ENCODE data around the gene AQP6.

The AQP6 gene

DNA sequence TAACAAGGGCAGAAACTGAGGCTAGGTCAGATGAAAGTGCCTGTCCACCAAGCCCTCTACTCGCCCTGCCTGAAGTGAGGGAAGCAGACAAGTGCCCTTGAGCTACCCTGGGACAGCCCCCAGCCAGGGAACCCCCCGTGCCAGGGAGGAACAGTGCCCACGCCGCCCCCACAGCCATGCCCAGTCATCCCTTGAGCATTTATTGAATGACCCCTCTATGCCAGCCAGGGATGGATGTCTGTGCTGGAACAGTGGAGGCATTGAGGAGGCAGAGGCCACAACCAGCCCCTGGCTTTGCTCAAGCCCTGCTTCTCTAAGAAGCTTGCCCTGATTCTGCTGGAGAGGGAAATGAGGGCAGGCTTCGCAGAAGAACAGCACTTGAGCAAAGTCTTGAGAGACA lies 3.7 kb upstream of the AQP6 start:
- in situ Hi-C loops (cut with MboI; ENCODE audit: low sequenced_read_pairs), result no loop called here

DNA sequence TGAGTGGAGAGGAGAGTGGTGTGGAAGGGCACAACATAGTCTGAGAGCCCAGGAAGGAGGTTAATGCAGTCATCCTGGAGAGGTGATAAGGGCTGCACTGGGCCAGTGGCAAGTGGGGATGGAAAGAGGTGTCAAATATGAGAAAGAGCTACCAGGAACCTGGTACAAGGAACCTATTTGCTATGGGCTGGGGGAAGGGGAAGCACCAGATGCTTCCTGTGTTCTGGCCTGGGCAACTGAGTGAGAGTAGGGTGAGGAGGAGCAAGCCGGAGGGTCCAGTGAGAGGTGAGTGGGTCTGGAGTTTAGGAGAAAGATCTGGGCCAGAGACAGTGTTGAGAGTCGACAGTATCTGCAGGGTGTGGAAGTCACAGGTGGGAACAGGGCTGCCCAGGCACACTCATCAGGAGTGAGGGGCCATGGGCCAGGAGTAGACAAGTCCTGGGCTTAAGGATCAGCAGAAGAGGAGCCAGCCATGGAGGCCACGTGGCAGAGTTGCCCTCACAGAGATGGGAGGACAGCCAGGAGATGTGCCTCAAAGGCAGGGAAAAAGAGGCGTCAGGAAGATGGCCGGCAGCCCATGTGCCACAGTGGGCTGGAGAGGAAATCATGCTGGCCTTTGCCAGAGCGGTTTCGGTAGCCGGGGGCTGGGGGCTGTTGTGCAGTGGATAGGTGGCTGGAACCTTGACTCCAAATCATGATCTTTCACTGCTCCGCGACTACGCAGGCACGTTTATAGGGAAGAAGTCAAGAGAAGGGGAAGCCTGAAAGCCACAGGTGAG lies 2.9 kb upstream of the AQP6 start:
- in situ Hi-C loops (cut with MboI; ENCODE audit: low sequenced_read_pairs), result loop anchor here (5.0 to 10.0 kb wide), 2 partner anchors 87 to 205 kb away; partner anchors contain the start of gene ASIC1

DNA sequence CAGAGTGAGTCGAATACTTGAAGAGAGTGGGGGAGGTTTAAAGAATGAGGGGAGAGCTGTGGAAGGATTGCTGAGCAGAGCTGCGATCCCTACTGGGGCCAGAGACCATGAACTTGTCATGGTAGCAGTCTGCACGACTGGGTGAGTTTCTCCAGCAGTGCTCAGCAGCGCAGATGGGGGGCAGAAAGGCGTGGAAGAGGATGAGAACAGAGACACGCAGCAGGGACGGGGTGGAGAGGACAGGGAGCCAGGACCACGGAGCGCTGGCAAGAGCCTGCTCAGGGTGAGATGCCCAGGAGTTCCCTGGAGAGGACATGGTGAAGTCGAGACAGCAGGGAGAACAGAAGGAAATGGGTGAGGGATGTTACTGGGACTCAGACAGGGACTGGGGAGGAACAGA lies 2.1 kb upstream of the AQP6 start:
- in situ Hi-C loops (cut with MboI; ENCODE audit: low sequenced_read_pairs), result loop anchor here (5.0 to 10.0 kb wide), 2 partner anchors 87 to 204 kb away; partner anchors contain the start of gene ASIC1

DNA sequence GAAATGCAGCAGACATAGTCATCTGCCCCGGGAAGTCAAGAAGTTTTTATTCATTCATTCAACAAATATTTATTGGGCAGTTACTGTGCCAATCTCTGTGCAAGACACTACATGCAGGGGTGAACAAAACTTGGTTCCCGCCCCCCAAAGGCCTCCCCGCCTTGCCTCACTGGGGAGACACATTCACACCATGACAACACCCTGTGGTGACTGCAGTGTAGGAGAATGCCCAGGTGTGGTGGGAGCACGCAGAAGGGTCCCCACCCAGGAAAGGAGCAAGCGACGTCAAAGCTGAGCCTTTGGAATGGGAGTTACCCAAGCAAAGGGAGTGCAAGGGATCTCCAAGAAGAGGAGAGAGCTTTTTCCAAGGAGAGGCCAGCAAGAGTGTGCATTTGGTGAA lies 1.6 kb upstream of the AQP6 start:
- in situ Hi-C loops (cut with MboI; ENCODE audit: low sequenced_read_pairs), result loop anchor here (5.0 to 10.0 kb wide), 2 partner anchors 86 to 204 kb away; partner anchors contain the start of gene ASIC1

DNA sequence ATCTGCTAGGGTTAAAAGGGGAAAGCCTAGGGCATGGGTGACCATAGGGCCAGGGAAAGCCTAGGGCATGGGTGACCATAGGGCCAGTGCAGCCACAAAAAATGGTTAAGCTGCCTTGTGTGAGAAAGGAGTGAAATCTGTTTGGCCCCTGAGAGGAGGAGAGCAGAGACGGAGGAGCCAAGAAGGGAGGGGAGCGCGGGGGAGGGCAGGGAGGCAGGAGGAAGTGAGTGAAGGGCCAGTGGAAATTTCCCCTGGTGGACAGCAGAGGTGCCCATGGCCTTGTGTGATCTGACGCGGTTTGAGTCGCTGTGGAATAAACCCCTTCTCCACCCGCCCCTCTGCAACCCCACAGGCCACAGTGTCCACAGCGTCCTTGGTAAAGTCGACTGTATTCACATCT lies 618 bp upstream of the AQP6 start:
- in situ Hi-C loops (cut with MboI; ENCODE audit: low sequenced_read_pairs), result loop anchor here (5.0 to 10.0 kb wide), 2 partner anchors 85 to 203 kb away; partner anchors contain the start of gene ASIC1

DNA sequence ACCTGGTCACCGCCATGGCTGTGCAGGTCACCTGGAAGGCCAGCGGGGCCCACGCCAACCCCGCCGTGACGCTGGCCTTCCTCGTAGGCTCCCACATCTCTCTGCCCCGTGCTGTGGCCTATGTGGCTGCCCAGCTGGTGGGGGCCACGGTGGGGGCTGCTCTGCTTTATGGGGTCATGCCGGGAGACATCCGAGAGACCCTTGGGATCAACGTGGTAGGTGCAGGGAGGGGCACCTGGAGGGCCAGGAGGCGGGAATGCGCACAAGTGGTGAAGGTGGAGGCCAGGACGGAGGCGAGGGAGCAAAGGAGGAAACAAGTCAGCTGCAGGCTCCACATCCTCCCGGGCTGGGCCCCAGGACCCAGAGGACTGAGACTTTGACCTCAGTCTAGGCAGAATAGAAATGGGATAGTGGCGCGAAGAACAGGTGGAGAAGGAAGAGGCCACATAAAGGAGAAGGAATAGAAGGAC lies 649 bp downstream of the AQP6 start:
- in situ Hi-C loops (cut with MboI; ENCODE audit: low sequenced_read_pairs), result loop anchor here (5.0 to 10.0 kb wide), 2 partner anchors 84 to 201 kb away; partner anchors contain the start of gene ASIC1

DNA sequence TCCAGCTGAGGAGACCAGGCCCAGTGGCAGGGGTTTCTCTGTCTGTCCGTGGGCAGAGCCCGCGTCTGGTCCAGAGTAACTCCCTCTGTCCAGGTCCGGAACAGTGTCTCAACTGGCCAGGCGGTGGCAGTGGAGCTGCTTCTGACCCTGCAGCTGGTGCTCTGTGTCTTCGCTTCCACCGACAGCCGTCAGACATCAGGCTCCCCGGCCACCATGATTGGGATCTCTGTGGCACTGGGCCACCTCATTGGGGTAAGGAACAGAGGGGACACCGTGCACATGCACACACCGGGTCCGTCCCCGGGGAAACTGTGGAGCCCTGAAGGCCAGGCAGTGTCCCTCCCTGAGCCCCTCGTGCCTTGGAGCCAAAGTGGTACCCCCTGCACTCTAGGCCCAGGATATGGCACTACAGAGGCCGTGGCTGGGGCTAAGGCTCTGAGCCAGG lies 1.5 kb downstream of the AQP6 start:
- in situ Hi-C loops (cut with MboI; ENCODE audit: low sequenced_read_pairs), result loop anchor here (5.0 to 10.0 kb wide), 2 partner anchors 83 to 201 kb away; partner anchors contain the start of gene ASIC1

DNA sequence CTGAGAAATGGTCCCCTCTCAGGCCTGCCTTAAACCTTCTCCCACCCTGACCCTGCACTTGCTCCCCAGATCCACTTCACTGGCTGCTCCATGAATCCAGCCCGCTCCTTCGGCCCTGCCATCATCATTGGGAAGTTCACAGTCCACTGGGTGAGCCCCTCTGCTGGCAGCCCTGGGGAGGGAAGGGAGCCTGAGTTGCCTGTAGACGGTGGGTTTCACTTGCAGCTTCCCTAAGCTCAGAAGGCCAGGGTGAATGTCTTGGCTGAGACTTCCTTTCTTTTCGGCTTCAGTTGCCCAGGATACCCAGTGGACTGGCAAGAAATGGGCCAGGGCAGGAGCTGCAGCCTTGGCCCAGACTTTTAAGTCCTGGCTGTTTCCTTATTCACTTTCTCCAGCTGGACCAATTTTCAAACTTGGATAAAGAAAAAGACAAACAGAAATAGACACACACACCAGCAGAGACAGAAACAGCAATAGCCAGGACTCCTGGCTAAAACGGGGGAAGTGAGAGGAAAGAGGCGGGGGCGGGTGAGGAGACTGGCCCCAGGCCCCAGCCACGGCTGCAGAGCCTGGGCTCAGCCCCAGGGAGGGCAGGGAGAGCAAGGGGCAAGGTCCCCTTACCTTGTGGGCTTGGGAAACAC lies 2.0 kb downstream of the AQP6 start:
- in situ Hi-C loops (cut with MboI; ENCODE audit: low sequenced_read_pairs), result loop anchor here (5.0 to 10.0 kb wide), 2 partner anchors 83 to 200 kb away; partner anchors contain the start of gene ASIC1

DNA sequence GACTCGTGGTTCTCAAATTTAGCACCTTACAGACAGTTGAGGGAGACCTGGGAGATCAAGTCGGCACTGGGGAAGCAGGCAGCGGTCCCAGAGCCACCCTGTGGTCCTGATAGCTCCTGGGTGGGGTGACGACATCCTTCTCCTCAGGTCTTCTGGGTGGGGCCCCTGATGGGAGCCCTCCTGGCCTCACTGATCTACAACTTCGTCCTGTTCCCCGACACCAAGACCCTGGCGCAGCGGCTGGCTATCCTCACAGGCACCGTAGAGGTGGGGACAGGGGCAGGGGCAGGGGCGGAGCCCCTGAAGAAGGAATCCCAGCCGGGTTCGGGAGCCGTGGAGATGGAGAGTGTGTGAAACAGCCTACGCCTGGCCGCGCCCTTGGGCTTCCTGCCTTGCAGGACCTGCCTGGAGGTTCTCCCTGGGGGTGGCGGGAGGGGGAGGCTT lies 2.6 kb downstream of the AQP6 start:
- in situ Hi-C loops (cut with MboI; ENCODE audit: low sequenced_read_pairs), result loop anchor here (10.0 kb wide), 1 partner anchor 199 kb away; no protein-coding TSS in a partner anchor

DNA sequence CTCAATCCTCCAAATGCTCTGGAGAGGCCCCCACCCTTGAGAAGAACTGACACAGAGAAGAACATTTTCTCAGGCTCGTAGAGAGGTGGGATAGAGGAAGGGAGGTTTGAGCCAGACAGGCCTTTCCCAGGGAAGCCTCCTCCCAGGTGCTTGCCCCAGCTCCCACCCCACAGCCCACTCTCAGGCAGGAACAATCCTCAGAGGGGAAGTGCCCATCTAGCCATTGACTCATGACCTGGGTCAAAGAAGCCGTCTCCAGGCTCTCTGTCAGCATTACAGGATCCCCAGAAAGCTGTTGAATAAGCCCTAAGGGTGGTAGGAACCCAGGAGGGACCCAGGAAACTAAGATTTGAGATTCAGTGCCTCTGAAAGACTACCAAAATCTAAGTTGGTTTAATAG lies 3.8 kb downstream of the AQP6 start:
- in situ Hi-C loops (cut with MboI; ENCODE audit: low sequenced_read_pairs), result loop anchor here (10.0 kb wide), 1 partner anchor 198 kb away; no protein-coding TSS in a partner anchor

DNA sequence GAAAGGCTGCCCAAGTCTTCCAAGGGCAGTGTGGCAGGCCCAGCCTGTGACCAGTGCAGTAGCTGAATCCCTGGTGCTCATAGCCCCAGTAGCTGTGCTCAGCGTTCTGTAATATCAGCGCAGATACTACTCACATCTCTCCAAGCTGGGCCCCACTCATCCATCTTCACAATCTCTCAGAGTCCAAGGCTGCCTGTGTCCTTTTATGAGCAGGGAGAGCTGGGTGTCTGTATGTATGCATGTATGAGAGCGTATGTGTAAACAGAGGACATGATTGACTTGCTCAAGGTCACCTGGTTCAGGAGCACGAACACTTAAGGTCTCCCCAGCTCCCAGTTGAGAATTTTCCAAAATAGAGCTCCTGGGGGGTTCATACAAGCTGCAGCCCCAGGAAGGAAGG lies 5.4 kb downstream of the AQP6 start:
- in situ Hi-C loops (cut with MboI; ENCODE audit: low sequenced_read_pairs), result loop anchor here (10.0 kb wide), 1 partner anchor 197 kb away; no protein-coding TSS in a partner anchor

DNA sequence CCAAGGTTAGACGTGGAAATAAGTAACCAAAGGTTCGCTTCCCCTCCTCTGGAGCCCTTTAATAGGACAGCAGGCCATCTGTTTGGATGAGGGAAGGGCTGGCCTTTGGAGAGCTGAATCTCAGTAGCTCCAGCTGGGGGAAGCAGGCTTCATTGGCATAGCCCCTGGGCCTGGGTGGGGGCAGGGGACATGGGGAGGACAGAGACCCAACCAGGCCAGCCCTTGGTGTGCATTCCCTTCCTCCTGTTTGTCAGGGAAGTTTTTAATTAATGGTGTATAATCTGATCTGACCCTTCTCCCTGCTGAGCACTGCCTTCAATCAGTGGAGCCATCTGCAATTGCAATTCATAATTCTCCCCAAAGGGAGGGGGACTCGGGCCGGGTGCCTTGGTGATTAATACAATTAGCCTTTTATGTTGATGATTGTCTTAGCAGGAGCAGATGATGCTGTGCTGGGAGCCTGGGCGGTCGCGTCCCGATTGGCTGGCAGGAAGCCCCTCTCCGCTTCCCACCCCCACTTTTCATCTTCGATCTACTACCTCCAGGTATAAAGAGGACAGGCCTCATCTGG lies 6.4 kb downstream of the AQP6 start:
- in situ Hi-C loops (cut with MboI; ENCODE audit: low sequenced_read_pairs), result loop anchor here (10.0 kb wide), 1 partner anchor 196 kb away; no protein-coding TSS in a partner anchor

DNA sequence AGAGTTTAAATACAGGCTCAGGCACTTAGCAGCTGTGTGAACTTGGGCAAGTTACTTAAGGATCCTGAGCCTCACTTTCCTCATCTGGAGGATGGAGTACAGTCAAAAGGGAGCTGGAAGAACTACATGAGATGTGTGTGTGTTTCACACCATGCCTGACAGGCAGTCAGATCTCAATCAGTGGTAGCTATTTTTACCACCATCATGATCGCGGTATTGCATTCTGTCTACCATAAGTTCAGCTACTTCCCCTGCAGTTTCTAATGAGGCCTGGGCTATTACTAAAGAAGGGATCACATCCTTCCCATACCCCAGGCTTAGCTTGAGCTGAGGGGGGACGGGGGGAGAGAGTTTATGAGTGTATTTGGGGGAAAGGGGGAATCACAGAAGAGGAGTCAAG lies 7.0 kb downstream of the AQP6 start:
- in situ Hi-C loops (cut with MboI; ENCODE audit: low sequenced_read_pairs), result loop anchor here (10.0 kb wide), 1 partner anchor 195 kb away; no protein-coding TSS in a partner anchor

DNA sequence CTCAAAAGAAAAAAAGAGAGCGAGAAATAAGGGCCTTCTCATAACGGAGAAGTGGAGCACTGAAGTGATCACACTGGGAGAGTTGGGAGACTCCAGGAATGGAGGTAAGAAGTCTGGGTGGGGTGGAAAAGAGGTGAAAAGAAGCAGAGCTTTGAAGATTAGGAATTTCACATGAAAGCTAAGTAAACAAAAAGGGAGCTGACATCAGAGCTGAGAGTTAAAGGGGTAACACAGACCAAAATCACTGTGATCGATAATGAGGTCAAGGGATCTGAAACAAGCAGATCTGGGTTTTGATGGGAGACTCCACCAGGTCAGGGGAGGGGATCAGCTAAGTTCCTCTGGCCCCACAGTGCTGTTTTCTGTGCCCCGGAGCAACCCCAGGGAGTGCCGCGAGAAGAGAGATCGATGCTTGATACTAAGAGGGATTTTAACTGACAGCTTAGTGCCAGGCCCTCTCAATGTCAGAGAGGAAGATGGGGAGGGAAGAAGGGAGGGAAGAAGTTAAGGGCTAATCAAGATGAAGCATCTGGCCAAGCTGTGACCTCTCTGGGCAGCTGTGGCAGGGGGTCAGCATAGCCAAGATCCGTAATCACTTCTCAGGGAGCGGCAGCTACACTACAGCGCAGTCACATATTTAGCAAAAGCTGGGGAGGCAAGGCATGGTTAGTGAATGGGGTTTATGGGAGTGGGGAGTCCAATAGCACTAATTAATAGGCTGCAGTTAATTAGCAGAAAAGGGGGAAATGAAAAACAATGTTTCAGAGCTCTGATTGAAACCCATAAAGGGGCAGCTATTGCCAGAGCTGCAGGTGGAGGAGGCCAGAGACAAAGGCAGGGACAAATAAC lies 8.0 kb downstream of the AQP6 start:
- in situ Hi-C loops (cut with MboI; ENCODE audit: low sequenced_read_pairs), result no loop called here

DNA sequence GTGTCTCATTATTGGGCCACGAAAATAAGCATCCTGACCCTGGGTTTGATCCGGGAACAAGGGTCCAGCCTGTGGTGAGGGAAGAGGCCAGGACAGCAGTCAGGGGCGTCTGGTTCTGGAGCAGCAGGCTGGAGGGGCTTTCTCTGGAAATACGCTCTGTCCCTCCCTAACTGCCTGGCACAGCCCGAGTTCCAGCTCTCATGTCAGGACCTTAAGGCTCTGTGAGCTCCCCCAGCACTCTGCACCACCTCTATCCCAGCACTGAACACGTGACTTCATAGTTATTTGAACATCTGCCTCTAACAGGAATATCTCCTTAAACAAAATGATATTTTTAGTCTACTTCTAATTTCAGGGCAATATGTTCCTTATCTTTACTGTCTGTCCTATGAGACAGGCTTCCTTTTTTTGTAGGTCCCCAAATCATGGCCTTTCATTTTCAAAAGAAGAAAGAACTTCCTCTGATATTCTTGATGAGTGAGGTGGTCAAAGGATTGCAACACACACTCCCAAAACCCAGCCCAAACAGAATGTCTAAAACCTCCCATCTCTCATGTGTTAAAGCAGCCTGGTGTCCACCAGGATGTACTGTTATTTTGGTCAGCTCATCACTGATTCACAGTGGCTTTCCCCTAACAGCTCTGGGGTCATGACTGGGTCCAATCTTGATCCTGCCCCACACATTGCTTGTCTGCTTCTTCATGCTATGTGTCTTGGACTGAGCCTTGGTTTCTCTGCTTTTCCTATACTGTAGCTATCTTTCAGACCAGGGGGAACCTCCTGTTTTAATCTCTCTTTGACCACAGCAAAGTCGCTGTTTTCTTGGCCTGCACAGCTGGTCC lies 9.7 kb downstream of the AQP6 start:
- in situ Hi-C loops (cut with MboI; ENCODE audit: low sequenced_read_pairs), result no loop called here

DNA sequence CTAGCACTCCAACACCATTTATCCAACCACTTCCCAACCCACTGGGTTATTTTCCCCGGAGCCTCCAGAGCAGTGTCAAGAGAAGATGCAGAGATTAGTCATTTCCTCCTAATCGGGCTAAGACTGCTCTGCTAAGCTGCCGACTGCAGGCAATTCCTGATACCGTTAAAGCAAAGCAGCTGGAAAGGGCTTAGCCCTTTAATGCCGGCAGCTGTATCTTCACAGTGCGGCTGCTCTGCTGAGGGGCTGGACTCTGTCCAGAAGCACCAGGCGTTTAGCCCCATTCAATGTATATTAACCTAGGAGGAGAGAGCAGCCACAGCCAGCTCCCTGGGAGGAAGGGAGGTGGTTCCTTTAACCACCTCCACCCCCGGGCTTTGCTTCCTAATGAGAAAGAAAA lies 11.1 kb downstream of the AQP6 start:
- in situ Hi-C loops (cut with MboI; ENCODE audit: low sequenced_read_pairs), result no loop called here

DNA sequence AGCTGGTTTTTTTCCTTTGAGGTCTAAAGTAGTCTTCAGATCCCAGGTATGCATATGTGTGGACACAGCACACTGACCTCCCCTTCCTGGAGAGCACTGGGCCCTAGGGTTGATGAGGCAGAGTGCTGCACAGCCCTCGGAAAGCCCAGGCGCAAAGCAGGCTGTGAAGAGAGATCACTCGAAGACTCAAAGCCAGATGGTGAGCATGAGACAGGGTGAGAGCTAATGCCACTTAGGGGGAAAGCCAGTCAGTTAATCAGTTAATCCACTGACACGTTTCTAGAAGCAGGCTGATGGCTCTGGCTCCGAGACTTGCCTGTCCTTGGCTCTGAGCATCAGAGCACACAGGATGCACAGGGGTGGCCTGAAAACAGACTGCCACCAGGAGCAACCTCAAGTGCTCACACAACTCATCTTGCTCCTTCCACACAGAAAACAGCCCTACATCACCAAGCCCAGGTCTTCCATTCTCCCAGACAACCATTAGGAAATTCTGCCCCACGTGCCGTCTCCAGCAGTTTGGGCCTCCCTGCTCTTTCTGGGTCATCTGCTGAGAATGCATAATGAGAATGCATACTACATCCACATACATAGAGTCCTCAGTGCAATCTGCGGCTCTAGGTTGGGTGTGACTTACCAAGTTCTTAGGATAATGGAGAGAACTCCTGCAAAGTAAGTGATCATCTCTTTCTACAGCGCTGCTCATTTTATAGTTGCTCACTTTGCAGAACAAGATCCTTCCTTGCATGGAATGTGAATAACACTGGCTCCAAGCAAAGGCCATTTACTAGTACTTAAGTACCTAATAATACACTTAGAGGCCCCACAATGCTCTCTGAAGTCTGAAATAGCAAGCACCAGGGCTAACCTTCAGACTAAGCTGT lies 12.0 kb downstream of the AQP6 start:
- in situ Hi-C loops (cut with MboI; ENCODE audit: low sequenced_read_pairs), result no loop called here

DNA sequence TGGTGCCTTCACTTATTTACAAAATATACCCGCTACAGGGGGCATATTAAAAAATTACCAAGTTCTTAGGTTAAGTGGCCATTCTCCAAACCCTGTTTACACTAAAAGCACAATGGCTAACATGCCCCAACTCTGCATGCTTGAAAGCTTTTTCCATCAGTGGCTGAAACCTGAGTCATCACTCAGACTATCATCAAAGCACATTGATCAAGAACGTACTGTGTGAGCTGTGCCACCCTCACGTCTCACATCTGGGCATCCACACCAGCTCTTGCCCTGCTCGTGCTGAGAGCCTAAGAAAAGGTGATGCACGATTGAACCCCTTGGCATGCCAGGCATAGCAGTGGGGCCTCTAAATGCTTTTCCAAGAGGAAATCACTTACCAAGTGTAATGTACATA lies 13.2 kb downstream of the AQP6 start:
- in situ Hi-C loops (cut with MboI; ENCODE audit: low sequenced_read_pairs), result no loop called here
